Nephron (organoid): ENCODE results near the gene DNAJB1.

Experiments used
- H3K27ac Mint-ChIP-seq, 3 experiments: 2 replicates each; pipeline ENCODE4 v1.8.0; 2020; ENCODE audit warnings: mixed read lengths in 3 of 3, mild to moderate bottlenecking in 2 of 3, moderate library complexity in 1 of 3
- H3K27me3 Mint-ChIP-seq: 2 replicates; pipeline ENCODE4 v1.8.0; 2021; ENCODE audit warnings: low read depth, mild to moderate bottlenecking, moderate library complexity, mixed read lengths
- H3K36me3 Mint-ChIP-seq: 2 replicates; pipeline ENCODE4 v1.8.0; 2020; ENCODE audit warnings: low read depth, mixed read lengths
- H3K4me1 Mint-ChIP-seq: 2 replicates; pipeline ENCODE4 v1.8.0; 2020; ENCODE audit warnings: mixed read lengths
- H3K4me3 Mint-ChIP-seq, 3 experiments: 2 replicates each; pipeline ENCODE4 v1.8.0; 2020; ENCODE audit warnings: mild to moderate bottlenecking in 3 of 3, mixed read lengths in 3 of 3, moderate library complexity in 2 of 3
- H3K9me3 Mint-ChIP-seq: 2 replicates; pipeline ENCODE4 v1.8.0; 2020; ENCODE audit warnings: mixed read lengths
- TF ChIP-seq, protein P1 (sequence below), 3 experiments: fragments of 200-600 bp; sonication (generic); IDR thresholded peaks; one replicate each; pipeline ENCODE4 v1.5.0; 2021; ENCODE audit warnings: antibody characterized with exemption in 3 of 3; ENCODE audit not compliant: unreplicated experiment in 3 of 3

DNAJB1 gene

DNA sequence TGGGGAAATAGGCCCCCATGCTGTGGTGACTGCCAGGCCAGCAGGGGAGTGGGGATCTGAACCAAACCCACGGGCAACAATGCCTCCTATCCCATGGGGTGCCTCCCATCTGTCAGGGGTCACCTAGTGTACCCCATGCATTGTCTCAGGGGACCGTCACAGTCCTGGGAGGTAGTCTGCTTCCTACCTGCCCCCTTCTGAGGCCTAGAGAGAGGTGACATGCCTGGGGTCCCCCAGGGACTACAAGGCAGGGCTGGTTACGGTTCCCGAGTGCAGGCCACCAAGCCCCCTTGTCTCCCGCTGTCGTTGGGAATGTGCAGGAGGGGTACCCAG, 42.5 kb upstream of the DNAJB1 start:
- Mint-ChIP-seq H3K27ac (peak overlapping the region; percentile 55 to 71 (median 63)), H3K27me3 (no peaks in the 10 kb centered on the region), H3K36me3 (no peaks in the 10 kb centered on the region), H3K4me3 (no peak overlapping the region), H3K9me3 (no peaks in the 10 kb centered on the region), H3K4me1 (peaks cover 28% of the 10 kb centered on the region)
- TF ChIP-seq, protein P1, sequence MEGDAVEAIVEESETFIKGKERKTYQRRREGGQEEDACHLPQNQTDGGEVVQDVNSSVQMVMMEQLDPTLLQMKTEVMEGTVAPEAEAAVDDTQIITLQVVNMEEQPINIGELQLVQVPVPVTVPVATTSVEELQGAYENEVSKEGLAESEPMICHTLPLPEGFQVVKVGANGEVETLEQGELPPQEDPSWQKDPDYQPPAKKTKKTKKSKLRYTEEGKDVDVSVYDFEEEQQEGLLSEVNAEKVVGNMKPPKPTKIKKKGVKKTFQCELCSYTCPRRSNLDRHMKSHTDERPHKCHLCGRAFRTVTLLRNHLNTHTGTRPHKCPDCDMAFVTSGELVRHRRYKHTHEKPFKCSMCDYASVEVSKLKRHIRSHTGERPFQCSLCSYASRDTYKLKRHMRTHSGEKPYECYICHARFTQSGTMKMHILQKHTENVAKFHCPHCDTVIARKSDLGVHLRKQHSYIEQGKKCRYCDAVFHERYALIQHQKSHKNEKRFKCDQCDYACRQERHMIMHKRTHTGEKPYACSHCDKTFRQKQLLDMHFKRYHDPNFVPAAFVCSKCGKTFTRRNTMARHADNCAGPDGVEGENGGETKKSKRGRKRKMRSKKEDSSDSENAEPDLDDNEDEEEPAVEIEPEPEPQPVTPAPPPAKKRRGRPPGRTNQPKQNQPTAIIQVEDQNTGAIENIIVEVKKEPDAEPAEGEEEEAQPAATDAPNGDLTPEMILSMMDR (IDR thresholded peaks at IDR 0.05; ENCODE audit: unreplicated experiment in 3 of 3): no peak

DNA sequence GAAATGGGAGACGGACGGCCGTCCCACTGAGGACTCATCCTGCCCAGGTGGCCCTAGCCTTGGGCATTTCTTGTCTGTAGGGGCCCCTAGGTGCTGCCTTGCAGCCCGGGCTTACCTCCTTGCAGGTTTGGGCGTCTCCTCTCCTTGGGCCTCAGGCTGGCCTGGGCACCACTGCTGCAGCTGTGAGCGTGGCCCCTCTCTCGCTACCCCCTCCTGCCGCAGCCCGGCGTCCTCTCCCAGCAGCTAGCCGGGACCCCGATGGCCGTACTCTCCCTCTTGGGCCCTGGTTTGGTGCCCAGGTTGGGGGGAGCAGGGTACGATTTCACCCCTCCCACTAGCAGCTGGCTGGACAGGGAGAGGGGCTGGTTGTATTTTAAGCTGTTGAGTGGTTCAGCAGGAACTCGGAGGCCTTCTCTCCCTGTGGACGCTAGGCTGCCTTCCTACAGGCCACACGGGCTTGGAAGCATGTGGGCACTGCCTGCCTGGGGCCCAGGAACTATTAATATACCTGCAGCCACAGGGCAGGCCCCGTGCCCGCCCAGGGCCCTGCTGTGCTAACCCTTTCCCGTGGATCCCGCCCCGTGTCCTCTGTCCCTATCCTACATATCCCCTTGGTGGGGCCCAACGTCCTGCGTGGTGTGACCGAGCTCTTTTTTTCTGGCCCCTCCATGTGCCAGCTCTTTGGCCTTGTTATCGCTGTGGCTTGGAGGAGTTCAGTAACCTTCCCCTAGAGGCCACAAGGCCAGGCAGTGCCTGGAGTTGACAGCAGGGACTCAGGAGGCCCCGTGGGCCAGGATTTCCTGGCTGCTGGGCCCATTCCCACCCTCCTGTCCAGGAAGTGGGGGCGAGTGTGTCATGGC, 41.9 kb upstream of the DNAJB1 start:
- Mint-ChIP-seq H3K36me3 (no peaks in the 10 kb centered on the region), H3K9me3 (no peaks in the 10 kb centered on the region), H3K4me1 (peaks cover 28% of the 10 kb centered on the region), H3K27me3 (no peaks in the 10 kb centered on the region), H3K27ac (peak overlapping the region; percentile 55 to 71 (median 63)), H3K4me3 (no peak overlapping the region)
- TF ChIP-seq, protein P1 (IDR thresholded peaks at IDR 0.05; ENCODE audit: unreplicated experiment in 3 of 3): no peak

DNA sequence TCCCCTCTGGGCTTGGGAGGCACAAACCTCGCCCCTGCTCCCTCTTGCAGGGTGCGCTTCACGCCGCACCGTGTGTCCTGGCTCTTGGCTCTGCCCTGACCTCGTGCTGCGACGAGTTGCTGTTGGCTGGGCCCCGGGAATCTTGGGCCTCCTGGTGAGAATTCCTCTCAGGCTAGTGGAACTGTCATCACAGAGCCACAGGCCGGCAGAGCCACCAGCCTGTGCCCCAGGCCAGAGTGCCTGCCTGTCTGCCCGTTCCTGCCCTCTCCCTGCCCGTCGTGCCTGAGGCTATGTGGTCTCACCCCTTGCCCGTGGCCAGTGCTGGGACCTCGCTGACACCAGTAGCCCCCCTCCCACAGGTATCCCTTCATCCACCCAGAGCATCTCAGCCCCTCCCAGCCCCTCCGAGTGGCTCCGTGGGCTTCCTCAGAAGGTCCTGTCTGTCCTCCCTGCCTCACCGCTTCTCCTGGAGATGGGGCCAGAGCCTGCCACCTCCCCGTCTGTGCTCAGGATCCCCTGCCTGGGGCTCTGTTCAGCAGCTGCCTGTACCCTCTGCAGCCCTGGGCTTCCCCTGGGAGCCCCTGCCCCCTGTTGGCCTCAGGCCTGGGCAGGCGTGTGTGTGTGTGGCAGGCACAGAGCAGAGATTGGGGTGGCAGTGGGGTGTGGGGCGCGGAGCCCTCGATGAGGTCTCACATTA, 40.3 kb upstream of the DNAJB1 start:
- no peaks in the 10 kb centered on the region for H3K36me3 Mint-ChIP-seq
- no peaks in the 10 kb centered on the region for H3K27me3 Mint-ChIP-seq
- peaks cover 33% of the 10 kb centered on the region for H3K4me1 Mint-ChIP-seq
- H3K27ac Mint-ChIP-seq: peak overlapping the region in 1 of 3 experiments; percentile 30
- TF ChIP-seq, protein P1 (IDR thresholded peaks at IDR 0.05; ENCODE audit: unreplicated experiment in 3 of 3): no peak
- no peaks in the 10 kb centered on the region for H3K9me3 Mint-ChIP-seq
- no peak overlapping the region for H3K4me3 Mint-ChIP-seq

DNA sequence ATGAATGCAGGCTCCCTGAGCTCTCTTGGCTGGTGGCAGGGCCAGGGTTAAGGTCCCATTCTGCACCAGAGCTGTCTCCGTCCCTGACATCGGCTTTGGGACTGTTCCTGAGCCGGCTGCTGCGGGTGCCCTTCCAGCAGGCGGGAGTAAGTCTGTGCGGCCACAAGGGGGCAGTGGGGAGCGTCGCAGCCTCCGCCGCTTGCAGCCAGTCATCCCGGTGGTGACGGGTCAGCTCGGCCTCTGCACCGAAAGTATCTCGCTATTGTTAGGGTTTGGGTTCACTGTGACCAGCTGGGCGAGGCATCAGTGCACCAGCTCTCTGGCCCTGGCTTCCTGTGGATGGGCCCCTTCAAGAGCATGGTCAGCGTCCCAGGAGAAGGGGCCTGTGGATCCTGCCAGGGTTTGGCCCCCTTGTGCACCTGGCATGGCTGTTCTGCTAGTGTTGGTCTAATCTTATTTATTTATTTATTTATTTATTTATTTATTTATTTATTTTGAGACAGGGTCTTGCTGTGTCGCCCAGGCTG, 38.5 kb upstream of the DNAJB1 start:
- Mint-ChIP-seq H3K9me3 (no peaks in the 10 kb centered on the region), H3K27me3 (no peaks in the 10 kb centered on the region), H3K36me3 (no peaks in the 10 kb centered on the region), H3K27ac (peak overlapping the region in 1 of 3 experiments; percentile 43), H3K4me1 (peaks cover 30% of the 10 kb centered on the region), H3K4me3 (peak overlapping the region in 2 of 3 experiments; percentile 14 to 27)
- TF ChIP-seq, protein P1 (IDR thresholded peaks at IDR 0.05; ENCODE audit: unreplicated experiment in 3 of 3): peak; percentile 84 to 91 (median 88)

DNA sequence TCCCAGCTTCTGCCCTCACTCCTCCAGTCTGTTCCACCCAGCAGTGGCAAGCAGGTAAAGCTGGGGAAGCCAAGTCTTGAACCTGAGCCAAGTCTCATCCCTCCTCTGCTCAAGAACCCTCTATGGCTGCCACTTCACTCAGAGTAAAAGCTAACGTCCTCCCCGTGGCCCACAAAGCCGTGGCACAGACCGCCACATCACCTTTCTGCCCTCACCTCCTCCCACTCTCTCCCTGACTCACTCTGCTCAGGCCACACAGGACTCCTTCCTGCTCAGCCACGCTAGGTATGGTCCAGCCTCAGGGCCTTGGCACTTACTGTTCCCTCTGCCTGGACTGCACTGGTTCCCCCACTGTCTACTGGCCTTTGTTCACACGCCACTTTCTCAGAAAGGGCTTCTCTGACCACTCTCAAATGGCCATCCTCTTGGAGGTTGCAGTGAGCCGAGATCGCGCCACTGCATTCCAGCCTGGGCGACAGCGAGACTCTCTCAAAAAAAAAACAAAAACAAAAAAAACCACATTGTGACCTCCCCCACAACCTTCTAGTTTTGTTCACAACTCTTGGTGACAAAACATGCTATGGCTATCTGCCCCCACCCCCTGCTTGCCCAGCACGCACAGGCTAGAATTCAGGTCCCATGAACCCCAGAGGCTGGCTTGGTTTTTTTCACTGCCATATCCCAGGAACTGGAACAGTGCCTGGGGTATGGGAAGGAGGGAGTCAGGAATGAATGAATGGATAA, 37.9 kb upstream of the DNAJB1 start:
- H3K27ac Mint-ChIP-seq: peak overlapping the region; percentile 43 to 57 (median 45)

More for the DNA sequence above, 37.9 kb upstream of the DNAJB1 start:
- H3K4me3 Mint-ChIP-seq: no peak overlapping the region
- no peaks in the 10 kb centered on the region for H3K36me3 Mint-ChIP-seq
- no peaks in the 10 kb centered on the region for H3K27me3 Mint-ChIP-seq
- TF ChIP-seq, protein P1 (IDR thresholded peaks at IDR 0.05; ENCODE audit: unreplicated experiment in 3 of 3): no peak
- no peaks in the 10 kb centered on the region for H3K9me3 Mint-ChIP-seq
- peaks cover 31% of the 10 kb centered on the region for H3K4me1 Mint-ChIP-seq
